NCI-H226 (cell line): ENCODE results near the gene SETD5.

ENCODE experiments used
- DNase-seq: peaks from one replicate; pipeline ENCODE4 v3.0.0-alpha.2; 2015

SETD5 gene, protein sequence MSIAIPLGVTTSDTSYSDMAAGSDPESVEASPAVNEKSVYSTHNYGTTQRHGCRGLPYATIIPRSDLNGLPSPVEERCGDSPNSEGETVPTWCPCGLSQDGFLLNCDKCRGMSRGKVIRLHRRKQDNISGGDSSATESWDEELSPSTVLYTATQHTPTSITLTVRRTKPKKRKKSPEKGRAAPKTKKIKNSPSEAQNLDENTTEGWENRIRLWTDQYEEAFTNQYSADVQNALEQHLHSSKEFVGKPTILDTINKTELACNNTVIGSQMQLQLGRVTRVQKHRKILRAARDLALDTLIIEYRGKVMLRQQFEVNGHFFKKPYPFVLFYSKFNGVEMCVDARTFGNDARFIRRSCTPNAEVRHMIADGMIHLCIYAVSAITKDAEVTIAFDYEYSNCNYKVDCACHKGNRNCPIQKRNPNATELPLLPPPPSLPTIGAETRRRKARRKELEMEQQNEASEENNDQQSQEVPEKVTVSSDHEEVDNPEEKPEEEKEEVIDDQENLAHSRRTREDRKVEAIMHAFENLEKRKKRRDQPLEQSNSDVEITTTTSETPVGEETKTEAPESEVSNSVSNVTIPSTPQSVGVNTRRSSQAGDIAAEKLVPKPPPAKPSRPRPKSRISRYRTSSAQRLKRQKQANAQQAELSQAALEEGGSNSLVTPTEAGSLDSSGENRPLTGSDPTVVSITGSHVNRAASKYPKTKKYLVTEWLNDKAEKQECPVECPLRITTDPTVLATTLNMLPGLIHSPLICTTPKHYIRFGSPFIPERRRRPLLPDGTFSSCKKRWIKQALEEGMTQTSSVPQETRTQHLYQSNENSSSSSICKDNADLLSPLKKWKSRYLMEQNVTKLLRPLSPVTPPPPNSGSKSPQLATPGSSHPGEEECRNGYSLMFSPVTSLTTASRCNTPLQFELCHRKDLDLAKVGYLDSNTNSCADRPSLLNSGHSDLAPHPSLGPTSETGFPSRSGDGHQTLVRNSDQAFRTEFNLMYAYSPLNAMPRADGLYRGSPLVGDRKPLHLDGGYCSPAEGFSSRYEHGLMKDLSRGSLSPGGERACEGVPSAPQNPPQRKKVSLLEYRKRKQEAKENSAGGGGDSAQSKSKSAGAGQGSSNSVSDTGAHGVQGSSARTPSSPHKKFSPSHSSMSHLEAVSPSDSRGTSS (N-terminal part only)

DNA sequence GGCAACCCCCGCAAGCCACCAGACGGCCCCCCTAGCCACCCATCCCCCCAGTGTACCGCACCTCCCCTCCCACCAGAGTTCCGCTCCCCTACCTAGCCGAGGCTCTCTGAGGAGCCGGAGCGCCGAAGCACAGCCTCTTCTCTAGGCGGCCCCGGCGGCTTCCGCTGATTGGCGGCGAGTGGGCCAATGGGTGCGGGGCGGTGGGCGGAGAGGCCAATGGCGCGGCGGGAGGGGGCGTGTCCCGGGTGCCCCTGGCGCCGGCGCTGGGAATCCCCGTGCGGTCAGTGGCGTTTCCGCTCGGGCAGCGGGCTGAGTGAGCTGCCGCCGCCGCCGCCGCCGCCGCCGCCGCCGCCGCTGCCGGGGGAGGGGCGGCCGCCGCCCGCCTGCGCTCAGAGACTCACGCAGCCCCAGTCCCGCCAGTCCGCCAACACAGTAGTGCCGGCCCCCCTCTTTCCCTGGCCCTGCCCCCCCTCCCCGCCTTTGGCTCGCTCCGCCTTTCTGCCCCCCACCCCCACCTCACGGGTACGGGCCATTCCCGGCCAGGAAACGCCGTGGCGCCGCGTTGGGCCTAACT lies at the start of gene SETD5:
Gene SETD5, plus strand, starts transcription at position 284 of the 574 bp plus-strand sequence. CDS start 31,324 bp downstream, outside the sequence.
- peak; percentile 92 for DNase-seq

DNA sequence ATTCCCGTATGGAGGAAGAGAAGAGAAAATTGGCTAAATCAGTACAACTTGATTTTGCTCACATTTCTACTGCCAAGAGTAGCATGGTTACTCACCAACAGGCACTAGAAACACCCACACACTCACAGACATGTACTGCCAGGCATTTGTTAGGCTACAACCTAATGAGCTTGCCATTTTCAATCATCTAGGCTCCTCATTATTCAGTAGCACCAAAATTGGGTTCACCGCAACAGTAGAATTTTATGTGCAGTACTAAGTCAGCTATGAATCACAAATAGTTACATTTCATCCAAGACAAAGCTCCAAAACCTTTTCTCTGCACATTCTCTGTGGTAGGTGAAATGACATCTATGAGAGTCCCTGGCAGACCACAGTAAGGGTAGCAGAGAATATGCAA lies 49.5 kb upstream of the SETD5 start:
- DNase-seq, result no peak

DNA sequence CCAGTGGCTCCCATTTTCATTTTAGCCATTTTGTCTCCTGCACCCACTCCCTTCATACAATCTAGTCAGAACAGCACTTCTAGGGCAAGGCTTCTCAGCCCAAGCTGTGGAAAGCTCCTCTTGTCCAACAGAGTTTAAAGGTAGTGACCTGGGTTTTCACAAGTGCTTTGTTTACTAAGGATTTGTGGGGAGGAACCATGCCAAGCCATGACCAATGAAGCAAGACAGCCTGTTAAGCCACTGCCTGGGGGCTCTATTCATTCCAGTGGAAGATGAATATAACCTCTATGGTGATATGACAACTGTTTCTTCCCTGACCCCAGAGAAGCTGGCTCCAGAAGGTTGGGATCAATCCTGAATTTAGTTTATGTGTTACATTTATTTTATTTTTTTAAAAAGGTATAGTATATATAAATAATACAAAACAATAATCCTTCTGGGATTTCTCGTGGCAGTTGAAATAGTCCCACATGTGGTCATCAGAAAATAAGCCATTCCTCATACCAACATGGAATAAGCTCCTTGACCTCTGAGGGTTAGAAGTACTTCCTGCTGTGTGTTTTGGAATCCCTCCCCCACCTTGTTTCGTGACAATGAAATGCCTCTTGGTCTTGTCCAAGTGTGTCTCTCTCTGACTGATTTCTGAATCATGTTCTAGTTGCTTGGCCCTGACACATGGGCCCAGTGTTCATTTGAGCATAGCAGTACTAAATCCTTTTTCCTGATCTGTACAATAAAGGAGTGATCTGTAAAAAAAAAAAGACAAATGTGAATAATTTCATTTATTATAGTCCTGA lies 47.9 kb upstream of the SETD5 start:
- peak; percentile 35 for DNase-seq

DNA sequence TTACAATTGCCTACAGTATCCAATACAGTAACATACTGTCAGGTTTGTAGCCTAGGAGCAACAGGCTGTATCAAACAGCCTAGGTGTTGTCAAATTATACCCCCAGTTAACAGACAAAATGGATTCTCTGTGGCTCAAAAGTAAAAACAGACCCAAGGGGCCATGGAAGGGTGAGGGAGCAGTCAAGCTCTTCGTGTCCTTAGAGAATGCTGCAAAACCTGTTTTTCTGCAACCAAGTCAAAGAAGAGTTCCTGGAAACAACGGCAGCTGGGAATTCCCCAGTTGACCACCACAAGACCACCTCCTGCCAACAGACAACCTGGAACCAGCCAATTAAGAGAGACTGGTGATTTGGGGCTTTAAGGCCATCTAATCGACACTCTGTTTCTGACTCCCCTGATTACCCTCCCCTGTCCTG lies 45.7 kb upstream of the SETD5 start:
- DNase-seq, result no peak

DNA sequence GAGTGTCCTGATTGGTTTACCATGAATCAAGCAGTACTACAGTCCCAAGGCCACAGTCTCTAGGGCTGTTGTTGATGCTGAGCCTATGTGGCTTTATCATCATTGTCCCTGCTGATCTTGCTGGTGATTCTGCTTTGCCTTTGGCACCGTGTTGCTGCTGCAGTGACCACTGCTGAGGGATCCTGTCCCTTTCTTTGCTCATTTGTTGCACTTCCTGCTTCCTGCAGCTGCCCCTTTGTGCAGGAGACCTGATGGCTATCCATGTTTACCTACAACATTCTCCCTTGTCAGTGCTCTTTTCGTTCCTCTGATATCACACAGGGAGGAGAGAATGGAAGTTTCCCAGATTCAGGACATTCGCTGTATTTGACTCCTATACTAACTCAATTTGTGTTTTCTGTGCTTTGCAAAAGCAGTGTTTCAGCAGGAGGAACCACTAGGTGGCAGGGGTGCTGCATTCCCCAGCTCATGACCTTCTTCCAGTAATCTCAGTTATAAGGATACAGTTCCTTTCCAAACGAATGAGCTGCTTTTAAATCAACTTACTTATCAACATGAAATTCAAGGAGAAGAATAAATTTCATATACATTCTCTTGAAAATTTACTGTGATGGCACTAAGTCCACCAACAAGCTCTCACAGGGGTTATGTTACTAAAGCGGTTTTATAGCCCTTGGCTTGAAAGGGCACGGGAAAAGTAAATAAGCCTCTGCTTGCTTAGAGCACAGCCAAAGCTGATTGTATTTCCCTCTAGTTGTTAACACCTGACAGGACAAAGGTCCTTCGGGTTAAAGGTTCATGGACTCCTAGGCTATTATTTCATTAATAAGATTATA lies 44.3 kb upstream of the SETD5 start:
- DNase-seq, result peak; percentile 34

DNA sequence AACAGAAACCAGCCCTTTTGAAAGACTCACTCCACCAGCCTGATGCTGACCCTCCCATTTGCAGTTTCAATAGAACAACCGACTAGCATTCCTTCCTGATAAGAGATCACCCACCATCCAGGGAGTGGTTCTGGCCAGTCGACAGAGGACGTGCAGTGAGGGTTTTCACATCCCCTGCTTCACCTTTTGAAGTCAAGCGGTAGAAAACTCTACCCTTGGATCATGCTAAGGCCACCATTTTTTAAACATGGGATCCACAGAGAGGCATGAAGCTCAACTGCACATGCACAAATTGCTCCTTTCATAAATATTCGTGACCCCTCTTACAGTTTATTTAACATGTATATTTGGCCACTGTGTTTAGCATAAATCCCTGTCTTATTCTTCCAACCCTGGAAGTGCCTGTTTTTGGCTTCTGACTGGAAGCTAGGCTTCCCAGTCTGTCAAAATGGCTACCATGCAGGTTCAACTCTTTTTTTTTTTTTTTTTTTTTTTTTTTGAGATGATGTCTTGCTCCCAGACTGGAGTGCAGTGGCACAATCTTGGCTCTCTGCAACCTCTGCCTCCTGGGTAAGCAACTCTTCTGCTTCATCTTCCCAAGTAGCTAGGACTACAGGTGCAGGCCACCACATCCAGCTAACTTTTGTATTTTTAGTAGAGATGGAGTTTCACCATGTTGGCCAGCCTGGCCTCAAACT lies 35.6 kb upstream of the SETD5 start:
- no peak for DNase-seq

DNA sequence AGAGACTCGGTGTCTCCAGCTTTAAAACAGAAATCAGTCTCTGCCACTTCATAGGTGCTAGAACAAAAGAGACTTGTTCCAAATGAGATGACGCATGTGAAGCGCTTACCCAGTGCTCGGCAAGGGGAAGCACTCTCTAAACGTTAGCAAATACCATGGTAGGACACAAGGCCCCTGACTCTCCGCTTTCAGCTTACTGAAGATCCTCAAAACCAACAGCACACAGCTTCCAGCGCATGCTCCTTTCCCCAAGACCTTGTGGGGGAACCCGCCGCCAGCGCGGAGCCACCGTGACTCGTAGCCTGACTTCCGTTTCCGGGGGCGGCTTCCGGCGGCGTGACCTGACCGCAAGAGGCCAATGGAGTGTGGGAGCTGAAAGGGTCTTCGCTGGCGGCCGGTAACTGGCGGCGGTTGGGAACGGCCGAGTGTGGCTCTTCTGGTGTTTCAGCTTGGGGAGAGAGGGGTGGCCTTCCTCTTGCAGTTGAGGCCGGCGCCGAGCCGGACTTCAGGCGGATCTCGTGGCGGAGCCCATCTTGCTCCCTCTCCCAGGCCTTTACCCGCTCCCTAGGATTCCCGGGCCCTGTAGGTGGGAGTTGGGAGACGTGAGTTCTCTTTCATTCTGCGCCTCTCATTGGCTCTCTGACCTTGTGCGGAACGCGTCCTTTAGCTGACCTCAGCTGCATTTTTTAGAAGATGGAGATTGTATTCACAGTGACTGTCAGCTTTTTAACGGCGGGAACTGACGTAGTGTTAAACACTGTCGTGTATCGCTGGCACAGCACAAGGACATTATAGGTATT lies 34.5 kb upstream of the SETD5 start, which contains the start of gene THUMPD3:
Gene THUMPD3, plus strand, starts transcription at position 324 of the 800 bp plus-strand sequence. CDS start 2,015 bp downstream, outside the sequence.
- DNase-seq, result peak; percentile 93

DNA sequence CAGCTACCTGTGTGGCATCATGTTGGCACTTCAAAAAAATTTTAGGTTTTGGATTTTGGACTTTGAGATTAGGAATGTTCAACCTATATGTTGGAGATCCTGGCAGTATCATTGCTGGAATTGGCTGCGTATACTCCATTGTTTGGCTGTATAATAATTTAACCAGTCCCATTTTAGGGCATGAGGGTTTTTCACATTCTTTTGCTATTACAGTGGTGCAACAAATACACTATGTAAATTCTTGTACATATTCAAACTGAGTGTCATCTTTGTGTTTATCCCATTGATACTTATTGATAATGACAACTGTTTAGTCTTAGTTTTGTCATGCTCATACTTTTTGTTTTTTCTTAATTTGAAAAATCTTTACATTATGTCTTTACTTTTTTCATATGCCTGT lies 27.9 kb upstream of the SETD5 start:
- DNase-seq, result no peak

DNA sequence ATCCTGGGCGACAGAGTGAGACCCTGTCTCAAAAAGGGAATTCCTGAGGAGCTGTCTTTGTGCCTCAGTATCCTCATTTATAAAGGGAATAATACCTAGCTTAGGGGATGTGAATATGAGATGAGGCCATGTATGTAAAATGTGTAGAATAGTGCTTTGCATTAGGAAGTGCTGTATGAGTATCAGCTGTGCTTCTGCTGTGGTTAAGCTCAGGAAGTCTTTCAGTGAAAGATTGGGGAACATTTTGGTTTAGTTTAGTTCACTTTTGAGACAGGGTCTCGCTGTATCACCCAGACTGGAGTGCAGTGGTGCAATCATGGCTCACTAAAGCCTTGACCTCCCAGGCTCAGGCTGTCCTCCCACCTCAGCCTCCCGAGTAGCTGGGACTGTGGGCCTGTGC lies 23.9 kb upstream of the SETD5 start:
- DNase-seq, result no peak

DNA sequence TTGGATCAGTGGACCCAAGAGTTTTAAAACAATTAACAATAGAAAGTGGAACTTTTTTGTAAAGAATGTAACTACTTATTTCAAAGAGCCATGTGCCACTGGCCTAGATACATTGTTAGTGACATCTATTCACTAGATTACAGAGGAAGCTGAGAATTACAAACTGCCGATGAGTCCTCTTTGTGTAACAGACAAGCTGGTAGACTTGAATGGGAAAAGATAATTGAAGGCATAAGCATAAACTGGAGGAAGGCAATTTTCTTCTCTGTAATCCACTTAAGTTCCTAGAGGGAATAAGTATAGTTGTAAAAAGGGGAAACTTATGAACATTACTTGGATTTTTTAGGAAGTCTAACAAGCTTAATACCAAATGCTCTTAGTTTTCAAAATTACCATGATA lies 19.4 kb upstream of the SETD5 start:
- DNase-seq, result no peak

DNA sequence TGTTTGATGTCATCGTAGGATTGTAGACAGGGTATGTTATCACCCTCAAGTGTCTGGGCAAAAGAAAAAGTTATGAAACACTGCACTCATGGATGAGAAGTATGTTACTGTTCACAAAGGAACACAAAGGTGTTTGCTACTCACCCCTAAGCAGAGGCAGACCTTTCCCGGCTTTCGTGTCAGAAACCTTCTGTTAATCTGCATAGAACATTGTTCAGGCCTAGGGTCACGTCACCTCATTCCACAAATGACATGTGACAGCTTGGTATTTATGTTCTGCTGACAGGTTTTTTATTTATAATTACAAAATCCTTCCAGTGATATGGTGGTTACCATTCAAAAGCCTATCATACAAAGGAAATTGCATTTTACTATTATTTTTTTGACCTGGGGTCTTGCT lies 18.1 kb upstream of the SETD5 start:
- no peak for DNase-seq

DNA sequence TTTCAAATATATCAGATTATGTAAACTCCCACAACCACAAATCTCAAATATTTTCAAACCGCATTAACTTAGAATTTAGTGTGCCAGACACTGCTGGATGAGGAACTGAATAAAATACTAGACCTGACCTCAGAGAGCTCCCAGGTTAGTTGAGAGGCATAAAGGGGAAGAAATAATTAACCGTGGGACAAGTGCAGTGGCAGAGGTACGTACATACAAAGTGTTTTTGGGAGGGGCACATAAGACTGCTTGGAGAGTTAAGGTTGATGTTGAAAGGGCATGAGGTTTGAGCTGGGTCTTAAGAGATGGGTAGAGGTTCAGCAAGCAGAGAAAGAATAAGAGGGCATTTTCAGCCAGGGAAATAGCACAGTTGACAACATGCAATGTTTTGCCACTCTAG lies 17.4 kb upstream of the SETD5 start:
- DNase-seq, result no peak

DNA sequence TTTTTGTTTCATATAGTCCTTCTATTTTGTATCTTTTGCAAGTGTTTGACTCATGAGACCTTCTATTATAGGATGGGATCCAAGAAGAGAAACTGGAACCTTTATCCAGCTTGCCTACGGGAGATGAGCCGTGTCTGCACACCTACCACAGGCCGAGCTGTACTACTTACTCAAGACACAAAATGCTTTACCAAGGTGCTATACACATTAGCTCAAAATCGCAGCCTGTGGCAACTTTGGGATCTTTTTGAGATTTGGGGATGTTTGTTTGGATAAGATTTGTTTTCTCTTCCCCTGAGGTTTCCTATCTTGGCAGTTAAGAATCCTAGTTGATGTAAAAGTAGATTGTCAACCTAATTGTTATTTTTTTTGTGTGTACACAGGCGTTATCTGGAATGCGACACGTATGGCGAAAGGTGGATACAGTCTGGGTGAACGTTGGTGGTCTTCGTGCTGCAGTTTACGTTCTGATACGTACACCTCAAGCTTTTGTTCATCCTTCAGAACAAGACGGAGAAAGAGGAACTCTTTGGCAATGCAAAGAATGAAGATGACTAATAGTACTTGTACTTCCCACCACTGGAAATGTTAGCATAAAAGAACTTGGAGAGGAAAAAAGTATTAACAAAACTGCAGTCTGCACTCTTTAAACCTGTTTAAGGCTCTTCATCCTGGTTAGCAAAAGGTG lies 13.1 kb upstream of the SETD5 start:
- DNase-seq, result no peak

DNA sequence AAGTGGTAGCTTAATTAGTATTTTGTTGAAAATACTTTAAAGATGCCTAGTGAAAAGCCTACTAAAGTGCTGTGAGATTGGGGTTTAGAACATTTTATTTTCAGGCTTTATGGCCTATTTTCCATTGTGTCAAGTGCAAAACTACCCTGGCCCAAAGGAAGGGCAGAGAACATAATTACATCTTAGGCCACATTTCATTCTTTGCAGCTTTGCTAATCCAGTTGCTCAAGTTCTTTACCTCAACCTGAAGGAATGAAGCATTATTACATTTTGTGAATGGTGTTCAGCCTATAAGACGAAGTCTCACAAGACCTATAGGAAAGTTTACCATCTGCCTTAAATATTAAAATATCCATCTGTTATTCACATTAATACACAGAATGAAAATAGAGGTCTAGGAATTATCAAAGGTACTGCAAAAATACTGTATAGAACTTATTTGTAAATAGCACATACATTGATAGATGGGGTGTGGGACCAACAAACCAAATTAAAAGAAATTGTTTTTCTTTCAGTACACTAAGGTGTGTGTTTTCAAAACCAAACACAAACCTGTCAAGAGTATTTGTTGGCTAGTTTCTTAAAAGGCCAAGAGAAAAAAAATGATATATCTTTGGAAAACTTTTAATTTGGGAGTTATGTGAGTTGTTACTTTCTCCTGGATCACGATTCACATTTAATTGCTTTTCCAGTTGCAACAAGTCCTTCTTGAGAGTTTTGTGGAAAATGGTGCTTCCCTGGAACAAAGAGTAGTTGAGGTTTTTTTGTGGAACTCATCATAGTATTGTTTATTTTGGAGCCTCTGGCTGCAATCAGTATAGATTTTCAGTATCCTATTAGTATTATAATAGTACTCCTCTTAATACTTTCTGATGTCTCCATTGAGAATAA lies 12.0 kb upstream of the SETD5 start:
- DNase-seq, result no peak

DNA sequence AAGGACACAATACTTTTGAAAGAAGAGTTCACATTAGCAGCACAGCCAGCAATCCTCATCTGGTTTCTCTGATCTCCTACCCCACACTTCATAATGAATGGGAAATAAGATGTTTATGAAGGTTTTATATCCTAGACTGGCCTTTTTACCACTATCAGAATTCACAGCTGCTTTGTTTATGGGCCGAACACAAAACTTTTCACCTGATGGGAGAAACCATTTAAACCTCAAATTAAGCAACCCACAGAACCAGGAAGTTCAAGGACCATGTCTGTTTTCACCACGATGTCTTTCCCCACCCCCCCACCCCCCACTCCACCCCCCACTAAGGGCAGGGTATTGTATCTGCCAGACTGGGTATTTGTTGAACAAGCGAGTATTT lies 11.3 kb upstream of the SETD5 start:
- DNase-seq, result no peak

DNA sequence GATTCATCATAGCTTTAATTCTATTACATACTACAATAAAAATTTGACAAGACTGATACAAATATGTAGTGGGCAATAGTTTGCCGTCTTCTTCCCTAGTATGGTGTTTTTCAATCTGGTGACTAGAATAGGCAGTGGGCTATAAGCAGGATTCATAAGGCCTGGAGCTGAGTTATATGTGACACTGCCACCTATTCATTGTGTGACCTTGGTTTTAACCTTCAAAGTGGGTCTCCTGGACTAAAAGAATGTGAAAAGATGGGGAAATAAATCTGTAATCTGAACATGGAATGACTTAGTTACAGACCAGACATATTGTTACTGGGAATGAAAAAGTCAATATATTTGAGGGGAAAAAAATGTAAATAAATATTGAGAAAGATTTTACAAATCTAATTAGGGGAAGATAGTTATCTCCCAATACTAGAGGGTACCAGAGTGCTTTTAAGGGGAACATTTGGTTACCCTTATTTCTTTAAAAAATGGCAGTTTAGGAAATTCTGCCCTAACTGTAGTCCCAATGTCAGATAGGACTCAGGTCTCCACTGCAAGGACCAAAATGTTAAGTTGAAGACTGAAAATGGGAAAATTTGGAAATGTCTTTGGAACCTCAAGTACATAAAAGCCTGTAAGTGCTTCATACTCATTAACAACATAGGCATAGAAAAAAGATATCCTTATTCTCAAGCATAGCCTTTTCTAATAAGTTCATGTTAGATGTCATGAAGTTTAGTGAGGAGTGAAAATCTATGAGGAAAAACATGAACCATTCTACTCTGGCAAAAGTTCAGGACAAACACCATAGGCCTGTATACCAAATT lies 10.7 kb upstream of the SETD5 start:
- no peak for DNase-seq

DNA sequence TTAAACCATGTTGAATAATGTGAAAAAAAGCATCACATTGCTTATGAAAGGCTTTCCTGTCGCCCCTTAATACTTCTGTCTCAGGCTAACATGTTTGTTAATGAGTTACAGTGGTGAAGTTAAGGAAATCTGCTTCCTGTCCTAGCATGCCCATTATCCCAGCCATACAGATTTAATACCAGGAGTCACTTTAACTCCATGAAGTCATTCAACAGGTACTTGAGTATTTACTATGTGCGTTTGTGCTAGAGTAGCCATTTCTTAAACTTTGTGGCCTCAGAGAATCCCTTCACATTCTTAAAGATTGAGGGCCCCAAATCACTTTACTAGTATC lies 10.1 kb upstream of the SETD5 start:
- no peak for DNase-seq
